Heart left ventricle (tissue), 16 donors: ENCODE measurements around the gene SLC26A11. TPM values are rescaled to one million over a fixed set of nuclear protein-coding genes. Genes with fewer than 3 reads are reported as not detected.
A peak's percentile ranks its signal among the peaks of the same experiment; 100 is the strongest.

Experiments used
- ATAC-seq, 4 donors: fragments of 200-7000 bp; cut with Tn5 transposase; one replicate each; pipeline ENCODE4 v1.9.1; 2020 to 2022; ENCODE audit warnings: moderate library complexity in 4 of 4, mild to moderate bottlenecking in 3 of 4, moderate number of reproducible peaks in 1 of 4
- DNase-seq, 5 donors: peaks; one replicate each; pipeline ENCODE4 v3.0.0-alpha.2; 2020
- H3K27ac ChIP-seq, 12 donors: fragments of 200-600 bp; sonication (generic) in 4 of 12; one replicate each; pipeline versions ENCODE4 v1.5.0 to v1.8.0; 2016 to 2022; ENCODE audit warnings: mild to moderate bottlenecking in 2 of 12
- H3K27me3 ChIP-seq, 9 donors: fragments of 200-600 bp; sonication (generic) in 2 of 9; one replicate each; pipeline versions ENCODE4 v1.5.1 to v1.8.0; 2016 to 2022; ENCODE audit warnings: mild to moderate bottlenecking in 3 of 9
- H3K36me3 ChIP-seq, 9 donors: fragments of 200-600 bp; sonication (generic) in 2 of 9; one replicate each; pipeline versions ENCODE4 v1.5.0 to v1.8.0; 2018 to 2022; ENCODE audit warnings: mild to moderate bottlenecking in 2 of 9
- H3K4me1 ChIP-seq, 12 donors: fragments of 200-600 bp; sonication (generic) in 4 of 12; one replicate each; pipeline versions ENCODE4 v1.5.0 to v1.8.0; 2016 to 2022; ENCODE audit warnings: mild to moderate bottlenecking in 3 of 12
- H3K4me3 ChIP-seq, 12 donors: fragments of 200-600 bp; sonication (generic) in 4 of 12; one replicate each; pipeline versions ENCODE4 v1.5.0 to v1.8.0; 2017 to 2022; ENCODE audit warnings: mild to moderate bottlenecking in 9 of 12, moderate library complexity in 4 of 12
- H3K9me3 ChIP-seq, 12 donors: fragments of 200-600 bp; sonication (generic) in 4 of 12; one replicate each; pipeline versions ENCODE4 v1.5.0 to v1.8.0; 2016 to 2022; ENCODE audit warnings: mild to moderate bottlenecking in 1 of 12
- POLR2A ChIP-seq, 2 donors: fragments of 450-650 bp; IDR thresholded peaks; one replicate each; pipeline ENCODE4 v1.6.1; 2017; ENCODE audit warnings: antibody characterized with exemption in 2 of 2, mild to moderate bottlenecking in 2 of 2, moderate library complexity in 2 of 2
- WGBS, 4 donors: extraction: QIAGEN DNeasy Blood & Tissue Kit in 2 of 4; methylation state at CpG; one replicate each; pipeline versions ENCODE4 v1.1.5 to v1.1.7; 2013 to 2018; 5-methylcytosine and 5-hydroxymethylcytosine counted together
- intact Hi-C, 10 donors: fragments of 100-400 bp; cut with DNase I; formaldehyde crosslinking; loops; one replicate each; pipeline versions ENCODE4 v1.11.1 to v1.14.2; 2022
- polyA plus RNA-seq, 2 donors: library from polyadenylated mRNA; stranded (reverse); fragments of 200-250 nt; gene quantifications; one replicate each; pipeline ENCODE4 v1.2.3, GENCODE V29; 2013
- total RNA-seq, 9 donors: library from RNA; depleted of rRNA in 2 of 9; stranded (reverse); fragments of >200 nt in 2 of 9; fragmentation: NEBNext Ultra II Directional in 3 of 9; extraction: Animal tissue kit (Norgen Biotek cat#: 25700) in 3 of 9; gene quantifications; one replicate each; pipeline versions ENCODE4 v1.1.0 to v1.2.4, GENCODE V29; 2016 to 2023
- TF ChIP-seq, protein P1 (sequence below), 12 donors: fragments of 200-600 bp; sonication (generic) in 4 of 12; IDR thresholded peaks; one replicate each; pipeline versions ENCODE4 v1.5.0 to v1.8.0; 2018 to 2022; ENCODE audit warnings: antibody characterized with exemption in 12 of 12, mild to moderate bottlenecking in 5 of 12
- donor health status: ischemic (EF 13 %, LVEDD 7.1; RV severe dilation, severe dysfunction).
- donor health status: healthy with polysubstance abuse.
- donor health status: DM: no; HTN: yes; CAD: no.
- donor health status: DM: no; HTN: no; CAD: no.
- donor health status: ischemic (EF 25% LVEDD 6.9; RV normal size, moderate dysfunction).
- donor health status: ischemic (EF 25% LVEDD 5.7; RV mildly dilated, moderate dysfunction).
- donor health status: healthy.
- donor health status: DM: yes; HTN: yes; CAD: no.
- donor health status: ischemic (EF 35%, LVEDD 5.7; RV mildly dilated, moderate dysfunction).
- donor health status: nonischemic (EF 11% LVEDD 7.7; RV severe dilation, severe dysfunction).
- donor health status: DM: yes; HTN: yes; CAD: no.
- donor health status: PGD.
- donor health status: ischemic (EF 29% LVEDD 5.4; RV normal size, mild dysfunction).
- donor health status: nonischemic (EF 23%, LVEDD 6.1; RV moderate dilation, normal function).

SLC26A11 gene
- total and polyA plus RNA-seq, 11 donors = 2.4 to 13.0 (median 4.1) TPM

GRCh38 chr17:80176757-80177156, 43.5 kb upstream of the SLC26A11 start:
- peaks cover 0 to 8% (median 0%) of the 10 kb centered on the region in 9 donors for H3K27me3 ChIP-seq
- H3K4me3 ChIP-seq = no peak overlapping the region
- peaks cover 0 to 5% (median 0%) of the 10 kb centered on the region in 12 donors for H3K4me1 ChIP-seq
- no peak for ATAC-seq
- no peak overlapping the region for H3K27ac ChIP-seq
- DNase-seq = no peak
- TF ChIP-seq POLR2A (IDR thresholded peaks at IDR 0.05) = no peak
- TF ChIP-seq, protein P1, sequence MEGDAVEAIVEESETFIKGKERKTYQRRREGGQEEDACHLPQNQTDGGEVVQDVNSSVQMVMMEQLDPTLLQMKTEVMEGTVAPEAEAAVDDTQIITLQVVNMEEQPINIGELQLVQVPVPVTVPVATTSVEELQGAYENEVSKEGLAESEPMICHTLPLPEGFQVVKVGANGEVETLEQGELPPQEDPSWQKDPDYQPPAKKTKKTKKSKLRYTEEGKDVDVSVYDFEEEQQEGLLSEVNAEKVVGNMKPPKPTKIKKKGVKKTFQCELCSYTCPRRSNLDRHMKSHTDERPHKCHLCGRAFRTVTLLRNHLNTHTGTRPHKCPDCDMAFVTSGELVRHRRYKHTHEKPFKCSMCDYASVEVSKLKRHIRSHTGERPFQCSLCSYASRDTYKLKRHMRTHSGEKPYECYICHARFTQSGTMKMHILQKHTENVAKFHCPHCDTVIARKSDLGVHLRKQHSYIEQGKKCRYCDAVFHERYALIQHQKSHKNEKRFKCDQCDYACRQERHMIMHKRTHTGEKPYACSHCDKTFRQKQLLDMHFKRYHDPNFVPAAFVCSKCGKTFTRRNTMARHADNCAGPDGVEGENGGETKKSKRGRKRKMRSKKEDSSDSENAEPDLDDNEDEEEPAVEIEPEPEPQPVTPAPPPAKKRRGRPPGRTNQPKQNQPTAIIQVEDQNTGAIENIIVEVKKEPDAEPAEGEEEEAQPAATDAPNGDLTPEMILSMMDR (IDR thresholded peaks at IDR 0.05) = no peak
- WGBS, 4 donors = 92 to 96% (median 94%) methylated on average over 11 of the region's 11 CpGs
- H3K9me3 ChIP-seq = no peaks in the 10 kb centered on the region
- H3K36me3 ChIP-seq = no peaks in the 10 kb centered on the region
- intact Hi-C loops = no loop called here

DNA sequence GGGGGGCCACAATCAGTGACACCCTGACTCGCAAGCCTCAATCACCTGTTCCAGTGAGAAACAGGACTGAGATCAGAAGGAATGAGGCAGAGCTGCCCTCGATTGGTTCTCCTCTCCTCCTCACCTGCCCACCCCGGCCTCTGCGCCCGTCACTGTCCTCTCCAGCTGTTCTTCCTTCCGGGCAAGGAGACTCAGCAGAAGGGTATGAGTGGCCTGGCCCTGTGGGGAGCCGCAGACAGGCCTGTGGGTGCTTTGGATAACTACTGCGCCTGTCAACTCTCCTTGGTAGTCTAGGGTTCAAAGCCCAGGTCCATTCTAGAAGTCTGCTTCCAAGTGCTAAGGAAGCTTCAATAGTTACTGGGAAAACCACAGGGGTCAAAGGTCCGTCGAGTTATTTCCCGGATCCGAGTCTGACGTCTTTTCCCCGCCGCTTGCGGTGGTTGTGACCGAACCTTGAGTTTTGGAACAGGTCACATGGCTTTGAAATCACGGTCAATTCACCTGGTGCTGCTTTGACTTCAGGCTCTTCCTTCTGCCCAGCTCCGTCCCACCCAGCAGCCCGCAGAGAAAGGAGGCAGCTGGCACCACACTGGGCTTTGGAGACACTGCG, 42.1 kb upstream of the SLC26A11 start:
- H3K27ac ChIP-seq = no peak overlapping the region
- DNase-seq (no peak), ATAC-seq (no peak)
- TF ChIP-seq POLR2A (IDR thresholded peaks at IDR 0.05) = no peak
- TF ChIP-seq, protein P1 (IDR thresholded peaks at IDR 0.05) = no peak
- intact Hi-C loops = no loop called here
- no peaks in the 10 kb centered on the region for H3K9me3 ChIP-seq
- no peaks in the 10 kb centered on the region for H3K36me3 ChIP-seq
- peaks cover 0 to 5% (median 0%) of the 10 kb centered on the region in 12 donors for H3K4me1 ChIP-seq
- WGBS, 4 donors = 86 to 92% (median 86%) methylated on average over 21 of the region's 21 CpGs
- no peak overlapping the region for H3K4me3 ChIP-seq
- peaks cover 0 to 8% (median 0%) of the 10 kb centered on the region in 9 donors for H3K27me3 ChIP-seq

GRCh38 chr17:80180192-80180591, 40.0 kb upstream of the SLC26A11 start:
- TF ChIP-seq, protein P1 (IDR thresholded peaks at IDR 0.05) = no peak
- TF ChIP-seq POLR2A (IDR thresholded peaks at IDR 0.05) = no peak
- H3K27me3 ChIP-seq = peaks cover 0 to 3% (median 0%) of the 10 kb centered on the region in 9 donors
- DNase-seq (no peak), ATAC-seq (no peak)
- H3K4me1 ChIP-seq = peaks cover 0 to 5% (median 0%) of the 10 kb centered on the region in 12 donors
- no peak overlapping the region for H3K4me3 ChIP-seq
- intact Hi-C loops = no loop called here
- WGBS, 4 donors = 83 to 86% (median 85%) methylated on average over 14 of the region's 14 CpGs
- no peaks in the 10 kb centered on the region for H3K9me3 ChIP-seq
- H3K36me3 ChIP-seq = no peaks in the 10 kb centered on the region
- no peak overlapping the region for H3K27ac ChIP-seq

GRCh38 chr17:80181431-80181830, 38.8 kb upstream of the SLC26A11 start:
- Histone ChIP-seq H3K27ac (no peak overlapping the region), H3K27me3 (no peaks in the 10 kb centered on the region), H3K4me1 (no peaks in the 10 kb centered on the region), H3K9me3 (no peaks in the 10 kb centered on the region), H3K4me3 (no peak overlapping the region), H3K36me3 (no peaks in the 10 kb centered on the region)
- peak in 1 of 5 donors; percentile 37 for DNase-seq
- intact Hi-C loops = no loop called here
- ATAC-seq = no peak
- 85 to 89% (median 88%) methylated on average over 7 to 17 of the region's 17 CpGs for WGBS, 4 donors
- TF ChIP-seq, protein P1 (IDR thresholded peaks at IDR 0.05) = no peak
- no peak for TF ChIP-seq POLR2A (IDR thresholded peaks at IDR 0.05)
